OCI-LY1 (cell line): ENCODE measurements around the gene RHOJ.

ENCODE experiments used
- H2AFZ ChIP-seq: fragments of 200-600 bp; sonication (generic), shearing (Covaris generic); 2 replicates; pipeline ENCODE4 v1.6.0; 2014; ENCODE audit warnings: antibody characterized with exemption, mild to moderate bottlenecking, low read length
- H3F3A ChIP-seq: fragments of 200-600 bp; sonication (generic), shearing (Covaris generic); 2 replicates; pipeline ENCODE4 v1.6.0; 2014; ENCODE audit warnings: mild to moderate bottlenecking, antibody characterized with exemption, low read length, moderate library complexity; ENCODE audit not compliant: insufficient read depth
- H3K27ac ChIP-seq: fragments of 200-600 bp; sonication (generic); 2 replicates; pipeline ENCODE4 v1.5.1; 2014; ENCODE audit warnings: low read length, mixed run types, mild to moderate bottlenecking, low read depth; ENCODE audit not compliant: poor library complexity, severe bottlenecking
- H3K27me3 ChIP-seq: fragments of 200-600 bp; sonication (generic); 2 replicates; pipeline ENCODE4 v1.6.0; 2014; ENCODE audit warnings: antibody characterized with exemption, mild to moderate bottlenecking, low read length, moderate library complexity; ENCODE audit not compliant: insufficient read depth
- H3K36me3 ChIP-seq: fragments of 200-600 bp; sonication (generic); 2 replicates; pipeline ENCODE4 v1.6.1; 2014; ENCODE audit warnings: mild to moderate bottlenecking, antibody characterized with exemption, low read length, moderate library complexity, mixed read lengths; ENCODE audit not compliant: insufficient read depth
- H3K4me1 ChIP-seq: fragments of 200-600 bp; sonication (generic); 2 replicates; pipeline ENCODE4 v1.5.1; 2014; ENCODE audit warnings: mild to moderate bottlenecking, low read length, moderate library complexity; ENCODE audit not compliant: insufficient read depth, severe bottlenecking
- H3K4me2 ChIP-seq: fragments of 200-600 bp; sonication (generic), shearing (Covaris generic); 2 replicates; pipeline ENCODE4 v1.6.1; 2014; ENCODE audit warnings: low read length
- H3K4me3 ChIP-seq: fragments of 200-600 bp; sonication (generic); 2 replicates; pipeline ENCODE4 v1.5.1; 2014; ENCODE audit warnings: low read length, low read depth, mild to moderate bottlenecking, mixed read lengths; ENCODE audit not compliant: poor library complexity, severe bottlenecking
- H3K79me2 ChIP-seq: fragments of 200-600 bp; shearing (Covaris generic); 2 replicates; pipeline ENCODE4 v1.6.1; 2016; ENCODE audit warnings: mixed run types, low read length, mixed read lengths; ENCODE audit not compliant: insufficient read depth
- H3K9ac ChIP-seq: fragments of 200-600 bp; sonication (generic), shearing (Covaris generic); 2 replicates; pipeline ENCODE4 v1.6.1; 2014; ENCODE audit warnings: mild to moderate bottlenecking, low read length, mixed read lengths
- H3K9me2 ChIP-seq: fragments of 200-600 bp; sonication (generic), shearing (Covaris generic); 2 replicates; pipeline ENCODE4 v1.6.1; 2014; ENCODE audit warnings: low read depth, mild to moderate bottlenecking, low read length, mixed read lengths
- H3K9me3 ChIP-seq: fragments of 200-600 bp; shearing (Covaris generic); 2 replicates; pipeline ENCODE4 v1.6.1; 2014; ENCODE audit warnings: low read length, mixed read lengths
- H4K20me1 ChIP-seq: fragments of 200-600 bp; sonication (generic), shearing (Covaris generic); 2 replicates; pipeline ENCODE4 v1.6.0; 2016; ENCODE audit warnings: mild to moderate bottlenecking, low read length; ENCODE audit not compliant: insufficient read depth
- CTCF ChIP-seq: fragments of 200-600 bp; sonication (generic), shearing (Covaris generic); IDR thresholded peaks from 2 replicates; pipeline ENCODE4 v1.5.1; 2017; ENCODE audit warnings: mild to moderate bottlenecking, antibody characterized with exemption, low read length, moderate library complexity, mixed read lengths
- EZH2 ChIP-seq: fragments of 200-600 bp; sonication (generic), shearing (Covaris generic); IDR thresholded peaks from 2 replicates; pipeline ENCODE4 v1.8.0; 2017; ENCODE audit warnings: borderline replicate concordance, mixed run types, mild to moderate bottlenecking, antibody characterized with exemption, low read length, moderate library complexity, mixed read lengths

Gene RHOJ

GRCh38 chr14:63186453-63186852 is 17.8 kb upstream of the RHOJ start:
- no peak overlapping the region for H3K27ac ChIP-seq
- H3K36me3 ChIP-seq: no peaks in the 10 kb centered on the region
- no peaks in the 10 kb centered on the region for H3K9me2 ChIP-seq
- H2AFZ ChIP-seq: no peak overlapping the region
- H3K9ac ChIP-seq: no peak overlapping the region
- H3K4me2 ChIP-seq: no peak overlapping the region
- no peaks in the 10 kb centered on the region for H3K9me3 ChIP-seq
- no peaks in the 10 kb centered on the region for H3K4me1 ChIP-seq
- TF ChIP-seq EZH2: no peak
- no peaks in the 10 kb centered on the region for H3F3A ChIP-seq
- H3K4me3 ChIP-seq: no peak overlapping the region
- no peaks in the 10 kb centered on the region; the same call in 1 of the 2 replicates for H3K27me3 ChIP-seq
- H3K79me2 ChIP-seq: no peaks in the 10 kb centered on the region
- H4K20me1 ChIP-seq: no peaks in the 10 kb centered on the region

- Histone ChIP-seq H4K20me1 (no peaks in the 10 kb centered on the region), H2AFZ (no peak overlapping the region), H3K27me3 (no peaks in the 10 kb centered on the region), H3K36me3 (no peaks in the 10 kb centered on the region), H3K79me2 (no peaks in the 10 kb centered on the region), H3K4me1 (no peaks in the 10 kb centered on the region), H3K9me3 (no peaks in the 10 kb centered on the region), H3K27ac (no peak overlapping the region), H3K9me2 (no peaks in the 10 kb centered on the region), H3K4me2 (no peak overlapping the region), H3K9ac (no peak overlapping the region), H3F3A (no peaks in the 10 kb centered on the region), H3K4me3 (no peak overlapping the region)
- TF ChIP-seq CTCF: no peak
Observed at GRCh38 chr14:63191211-63191610, 13.0 kb upstream of the RHOJ start.

- no peaks in the 10 kb centered on the region for H3K9me3 ChIP-seq
- no peak overlapping the region for H3K9ac ChIP-seq
- H3K27me3 ChIP-seq: no peaks in the 10 kb centered on the region
- no peak overlapping the region for H2AFZ ChIP-seq
- no peak overlapping the region for H3K4me3 ChIP-seq
- no peaks in the 10 kb centered on the region for H4K20me1 ChIP-seq
- H3K79me2 ChIP-seq: no peaks in the 10 kb centered on the region
- H3K36me3 ChIP-seq: no peaks in the 10 kb centered on the region
- no peak overlapping the region for H3K27ac ChIP-seq
- H3K4me1 ChIP-seq: no peaks in the 10 kb centered on the region
- no peaks in the 10 kb centered on the region for H3F3A ChIP-seq
- H3K4me2 ChIP-seq: no peak overlapping the region
- no peaks in the 10 kb centered on the region for H3K9me2 ChIP-seq
- TF ChIP-seq CTCF: no peak
- no peak for TF ChIP-seq EZH2
Observed at GRCh38 chr14:63192085-63192484, 12.2 kb upstream of the RHOJ start.

- no peaks in the 10 kb centered on the region for H3K9me3 ChIP-seq
Observed at GRCh38 chr14:63193236-63193635, 11.0 kb upstream of the RHOJ start.

More at GRCh38 chr14:63193236-63193635, 11.0 kb upstream of the RHOJ start:
- Histone ChIP-seq H3K4me3 (no peak overlapping the region), H3K79me2 (no peaks in the 10 kb centered on the region), H3K9ac (no peak overlapping the region), H3K4me1 (no peaks in the 10 kb centered on the region), H3K36me3 (no peaks in the 10 kb centered on the region), H2AFZ (no peak overlapping the region), H3F3A (no peaks in the 10 kb centered on the region), H4K20me1 (no peaks in the 10 kb centered on the region), H3K9me2 (no peaks in the 10 kb centered on the region), H3K4me2 (no peak overlapping the region), H3K27me3 (no peaks in the 10 kb centered on the region), H3K27ac (no peak overlapping the region)
- TF ChIP-seq CTCF (no peak), EZH2 (no peak)
